ENCODE data around the gene MYCBPAP.

The MYCBPAP gene

DNA sequence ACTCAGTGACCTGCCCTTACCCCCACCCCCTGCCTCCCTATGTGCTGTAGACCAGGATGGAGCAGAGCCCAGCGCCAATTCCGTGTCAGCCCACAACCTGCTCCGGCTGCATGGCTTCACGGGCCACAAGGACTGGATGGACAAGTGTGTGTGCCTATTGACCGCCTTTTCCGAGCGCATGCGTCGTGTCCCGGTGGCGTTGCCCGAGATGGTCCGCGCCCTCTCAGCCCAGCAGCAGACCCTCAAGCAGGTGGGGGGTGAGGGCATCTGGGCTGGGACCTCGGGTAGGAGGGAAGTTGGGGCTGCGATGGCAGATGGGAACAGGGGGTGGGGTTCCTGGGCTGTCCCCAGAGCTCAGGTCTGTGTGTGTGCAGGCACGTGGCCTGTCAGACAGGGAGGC, 46.0 kb downstream of the MYCBPAP start:
- TF ChIP-seq, protein P1, sequence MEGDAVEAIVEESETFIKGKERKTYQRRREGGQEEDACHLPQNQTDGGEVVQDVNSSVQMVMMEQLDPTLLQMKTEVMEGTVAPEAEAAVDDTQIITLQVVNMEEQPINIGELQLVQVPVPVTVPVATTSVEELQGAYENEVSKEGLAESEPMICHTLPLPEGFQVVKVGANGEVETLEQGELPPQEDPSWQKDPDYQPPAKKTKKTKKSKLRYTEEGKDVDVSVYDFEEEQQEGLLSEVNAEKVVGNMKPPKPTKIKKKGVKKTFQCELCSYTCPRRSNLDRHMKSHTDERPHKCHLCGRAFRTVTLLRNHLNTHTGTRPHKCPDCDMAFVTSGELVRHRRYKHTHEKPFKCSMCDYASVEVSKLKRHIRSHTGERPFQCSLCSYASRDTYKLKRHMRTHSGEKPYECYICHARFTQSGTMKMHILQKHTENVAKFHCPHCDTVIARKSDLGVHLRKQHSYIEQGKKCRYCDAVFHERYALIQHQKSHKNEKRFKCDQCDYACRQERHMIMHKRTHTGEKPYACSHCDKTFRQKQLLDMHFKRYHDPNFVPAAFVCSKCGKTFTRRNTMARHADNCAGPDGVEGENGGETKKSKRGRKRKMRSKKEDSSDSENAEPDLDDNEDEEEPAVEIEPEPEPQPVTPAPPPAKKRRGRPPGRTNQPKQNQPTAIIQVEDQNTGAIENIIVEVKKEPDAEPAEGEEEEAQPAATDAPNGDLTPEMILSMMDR (IDR thresholded peaks at IDR 0.05; ENCODE audit: insufficient read depth, low read length, poor library complexity, severe bottlenecking), result no peak
- H3K27me3 ChIP-seq (replicated peaks; ENCODE audit: control insufficient read depth, insufficient read depth, low read length), result peaks cover 1% of the 10 kb centered on the region
- DNase-seq (ENCODE audit: extremely low read depth, insufficient read length), result no peak
- H3K4me3 ChIP-seq (replicated peaks; ENCODE audit: low read depth, low read length), result no peak overlapping the region
- H3K36me3 ChIP-seq (ENCODE audit: control insufficient read depth, insufficient read depth, low read length), result peaks cover 7% of the 10 kb centered on the region

DNA sequence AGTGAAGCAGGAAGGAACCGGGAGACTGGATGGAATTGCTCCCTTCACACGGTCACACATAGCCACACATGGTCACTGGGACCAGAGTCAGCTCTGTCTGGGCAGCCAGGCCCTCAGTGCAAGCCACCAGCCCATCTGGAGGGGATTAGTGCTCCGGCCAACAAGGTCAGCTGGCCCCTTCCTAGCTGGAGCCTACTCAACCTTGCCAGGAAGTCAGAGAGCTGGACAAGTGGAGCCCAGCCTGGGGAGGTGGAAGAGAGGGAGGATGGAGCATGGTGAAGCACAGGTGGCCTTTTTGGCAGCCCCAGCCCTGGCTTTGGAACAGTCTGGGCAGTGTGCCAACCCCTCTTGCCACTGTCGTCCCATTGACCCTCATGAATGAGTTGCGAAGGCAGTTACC, 48.6 kb downstream of the MYCBPAP start:
- H3K36me3 ChIP-seq (ENCODE audit: control insufficient read depth, insufficient read depth, low read length), result no peaks in the 10 kb centered on the region; the same call in 1 of the 2 replicates
- no peak for DNase-seq (ENCODE audit: extremely low read depth, insufficient read length)
- peaks cover 1% of the 10 kb centered on the region for H3K27me3 ChIP-seq (replicated peaks; ENCODE audit: control insufficient read depth, insufficient read depth, low read length)
- TF ChIP-seq, protein P1 (IDR thresholded peaks at IDR 0.05; ENCODE audit: insufficient read depth, low read length, poor library complexity, severe bottlenecking), result no peak
- H3K4me3 ChIP-seq (replicated peaks; ENCODE audit: low read depth, low read length), result no peak overlapping the region

DNA sequence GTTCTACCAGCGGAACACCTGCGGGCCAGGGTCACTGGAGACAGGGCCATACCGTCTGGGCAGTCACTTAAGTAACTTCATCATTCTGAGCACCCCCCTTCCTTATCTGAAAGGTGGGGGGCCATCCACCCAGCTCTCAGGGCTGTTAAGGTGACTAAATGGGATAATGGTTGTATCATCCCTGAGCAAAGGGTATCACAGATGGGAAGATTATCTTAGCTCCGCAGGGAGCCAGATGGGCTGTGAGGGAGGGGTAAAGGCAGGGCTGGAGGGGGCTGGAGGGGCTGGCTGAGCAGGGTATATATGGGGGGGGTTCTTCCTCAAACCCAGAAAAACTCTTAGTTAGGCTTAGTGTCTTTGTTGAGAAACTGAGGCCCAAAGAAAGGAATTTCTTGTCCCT, 49.4 kb downstream of the MYCBPAP start:
- peaks cover 2% of the 10 kb centered on the region for H3K27me3 ChIP-seq (replicated peaks; ENCODE audit: control insufficient read depth, insufficient read depth, low read length)
- TF ChIP-seq, protein P1 (IDR thresholded peaks at IDR 0.05; ENCODE audit: insufficient read depth, low read length, poor library complexity, severe bottlenecking), result no peak
- H3K4me3 ChIP-seq (replicated peaks; ENCODE audit: low read depth, low read length), result no peak overlapping the region
- DNase-seq (ENCODE audit: extremely low read depth, insufficient read length), result no peak
- no peaks in the 10 kb centered on the region; the same call in 1 of the 2 replicates for H3K36me3 ChIP-seq (ENCODE audit: control insufficient read depth, insufficient read depth, low read length)

- Histone ChIP-seq H3K36me3 (ENCODE audit: control insufficient read depth, insufficient read depth, low read length) (no peaks in the 10 kb centered on the region; the same call in 1 of the 2 replicates), H3K4me3 (replicated peaks; ENCODE audit: low read depth, low read length) (no peak overlapping the region), H3K27me3 (replicated peaks; ENCODE audit: control insufficient read depth, insufficient read depth, low read length) (peaks cover 2% of the 10 kb centered on the region)
- no peak for DNase-seq (ENCODE audit: extremely low read depth, insufficient read length)
- TF ChIP-seq, protein P1 (IDR thresholded peaks at IDR 0.05; ENCODE audit: insufficient read depth, low read length, poor library complexity, severe bottlenecking), result no peak
Measured at GRCh38 chr17:50558091-50558490, 49.9 kb downstream of the MYCBPAP start.

DNA sequence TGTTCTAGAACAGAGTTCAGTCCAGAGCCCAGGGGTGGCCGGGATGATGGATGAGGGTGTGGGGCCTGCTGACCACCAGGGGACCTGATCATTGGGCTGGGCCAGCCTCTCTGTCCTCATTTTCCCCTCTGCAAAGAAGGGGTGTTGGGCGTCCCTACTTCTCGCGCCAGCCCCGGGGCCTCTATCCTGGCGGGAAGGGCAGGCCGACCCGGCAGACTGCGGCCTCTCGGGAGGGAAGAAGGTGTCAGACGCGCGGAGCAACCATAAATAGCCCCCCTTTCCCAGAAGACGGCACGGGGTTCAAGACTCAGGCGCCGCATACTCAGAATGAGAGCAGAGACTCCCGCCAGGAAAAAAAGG, 50.3 kb downstream of the MYCBPAP start:
- peaks cover 2% of the 10 kb centered on the region for H3K27me3 ChIP-seq (replicated peaks; ENCODE audit: control insufficient read depth, insufficient read depth, low read length)

More for the DNA sequence above, 50.3 kb downstream of the MYCBPAP start:
- H3K36me3 ChIP-seq (ENCODE audit: control insufficient read depth, insufficient read depth, low read length), result no peaks in the 10 kb centered on the region; the same call in 1 of the 2 replicates
- no peak overlapping the region for H3K4me3 ChIP-seq (replicated peaks; ENCODE audit: low read depth, low read length)
- no peak for DNase-seq (ENCODE audit: extremely low read depth, insufficient read length)
- TF ChIP-seq, protein P1 (IDR thresholded peaks at IDR 0.05; ENCODE audit: insufficient read depth, low read length, poor library complexity, severe bottlenecking), result no peak

Measured in GM06990 (cell line).